HepG2 (cell line): ENCODE data around the gene P3H4. TPM values are rescaled to one million over a fixed set of nuclear protein-coding genes. Genes with fewer than 3 reads are reported as not detected.
A peak's percentile ranks its signal among the peaks of the same experiment; 100 is the strongest.

Source experiments
- ARID3A ChIP-seq: IDR thresholded peaks from 2 replicates; pipeline ENCODE4 v1.6.1; 2012; ENCODE audit warnings: low read depth, low read length, improper control_type of control experiment
- BRCA1 ChIP-seq: sonication (generic); formaldehyde crosslinking; IDR thresholded peaks from 2 replicates; pipeline ENCODE4 v1.4.0; 2020; ENCODE audit warnings: missing genetic modification reagents
- CEBPZ ChIP-seq: IDR thresholded peaks from 2 replicates; pipeline ENCODE4 v1.6.1; 2012; ENCODE audit warnings: low read length, improper control_type of control experiment
- FLYWCH1 ChIP-seq: sonication (generic); formaldehyde crosslinking; IDR thresholded peaks from 2 replicates; pipeline ENCODE4 v1.8.1; 2023; ENCODE audit warnings: mild to moderate bottlenecking, missing genetic modification reagents
- HIC2 ChIP-seq: sonication (generic); formaldehyde crosslinking; IDR thresholded peaks from 2 replicates; pipeline ENCODE4 v1.9.0; 2022; ENCODE audit warnings: low read depth, missing genetic modification reagents
- HMGXB3 ChIP-seq: sonication (generic); formaldehyde crosslinking; IDR thresholded peaks from 2 replicates; pipeline ENCODE4 v1.4.0; 2020; ENCODE audit warnings: missing genetic modification reagents, borderline replicate concordance
- KLF13 ChIP-seq: sonication (generic); formaldehyde crosslinking; IDR thresholded peaks from 2 replicates; pipeline ENCODE4 v1.4.0; 2020; ENCODE audit warnings: mild to moderate bottlenecking, missing genetic modification reagents
- LBX2 ChIP-seq: sonication (generic); formaldehyde crosslinking; IDR thresholded peaks from 2 replicates; pipeline ENCODE4 v1.5.0; 2020; ENCODE audit warnings: missing genetic modification reagents, mild to moderate bottlenecking, borderline replicate concordance
- NR2F6 ChIP-seq, 2 experiments: IDR thresholded peaks; 2 replicates each; pipeline ENCODE4 v1.6.1; 2016; ENCODE audit warnings: antibody characterized with exemption in 1 of 2, mild to moderate bottlenecking in 1 of 2
- PBX2 ChIP-seq: IDR thresholded peaks from 2 replicates; pipeline ENCODE4 v1.6.1; 2016; ENCODE audit warnings: control low read depth
- SNRNP70 ChIP-seq: fragments of 200-400 bp; formaldehyde crosslinking; IDR thresholded peaks from 2 replicates; pipeline ENCODE4 v1.6.1; 2017; ENCODE audit warnings: mild to moderate bottlenecking, low read depth, low read length, moderate library complexity
- ZNF20 ChIP-seq: sonication (generic); formaldehyde crosslinking; IDR thresholded peaks from 2 replicates; pipeline ENCODE4 v1.4.0; 2020; ENCODE audit warnings: mild to moderate bottlenecking, moderate library complexity, missing genetic modification reagents
- ZNF225 ChIP-seq: sonication (generic); formaldehyde crosslinking; IDR thresholded peaks from 2 replicates; pipeline ENCODE4 v1.4.0; 2020; ENCODE audit warnings: mild to moderate bottlenecking, missing genetic modification reagents
- ZNF737 ChIP-seq: sonication (generic); formaldehyde crosslinking; IDR thresholded peaks from 2 replicates; pipeline ENCODE4 v1.5.0; 2020; ENCODE audit warnings: missing genetic modification reagents, mild to moderate bottlenecking, borderline replicate concordance
- polyA plus RNA-seq, 8 experiments: library from polyadenylated mRNA; depleted of rRNA in 3 of 8; stranded (reverse) in 7 of 8; unstranded in 1 of 8; fragments of >200 nt; fragmentation: Illumina TruSeq in 4 of 8; extraction: Trizol in 4 of 8; gene quantifications; 2 replicates each; pipeline versions ENCODE4 v1.2.1 to v1.2.3, GENCODE V29; 2011 to 2016; ENCODE audit warnings: low read depth in 4 of 8, missing spikeins in 1 of 8, mixed read lengths in 1 of 8; ENCODE audit not compliant: insufficient read depth in 1 of 8
- total RNA-seq, 5 experiments: library from RNA; depleted of rRNA; stranded (reverse); fragments of >200 nt; fragmentation: Illumina TruSeq; extraction: Trizol; gene quantifications; 2 replicates each; pipeline ENCODE4 v1.2.3, GENCODE V29; 2016; ENCODE audit warnings: low read depth in 1 of 5

The P3H4 gene
- total and polyA plus RNA-seq, 2 of the 13 experiments (the other 11 are each of a cell fraction or from before 2014, with no cell fraction given) = 37.1 to 50.6 TPM

GRCh38 chr17:41811549-41812380 is at the start of gene P3H4 (continued):
- no peak for TF ChIP-seq HMGXB3 (CRISPR knock-in tag)
- no peak for TF ChIP-seq CEBPZ
- no peak for TF ChIP-seq ZNF737 (CRISPR knock-in tag)
- TF ChIP-seq ZNF20 (CRISPR knock-in tag) = peak; percentile 38; the same call in 1 of the 2 replicates
- no peak for TF ChIP-seq FLYWCH1
- TF ChIP-seq LBX2 (CRISPR knock-in tag) = peak; percentile 96; the same call in 1 of the 2 replicates
- TF ChIP-seq HIC2 (CRISPR knock-in tag) = peak; percentile 46
- no peak for TF ChIP-seq ARID3A
- TF ChIP-seq SNRNP70 = no peak
- no peak for TF ChIP-seq NR2F6 (IDR thresholded peaks at IDR 0.05)
- TF ChIP-seq NR2F6 (CRISPR knock-in tag; IDR thresholded peaks at IDR 0.05) = no peak
- 0 out of 2 replicates have a peak, but pooled peaks have one; percentile 12 for TF ChIP-seq KLF13 (CRISPR knock-in tag)
- TF ChIP-seq PBX2 (CRISPR knock-in tag) = peak; percentile 27; the same call in 1 of the 2 replicates
- TF ChIP-seq ZNF225 (CRISPR knock-in tag) = peak; percentile 4; the same call in 1 of the 2 replicates
- TF ChIP-seq BRCA1 (CRISPR knock-in tag) = peak; percentile 92
